ENCODE measurements around the gene CPA1.

Gene CPA1

GRCh38 chr7:130379921-130380860 is at the start of gene CPA1:
Gene CPA1 (plus strand): TSS chr7:130380494. CDS start chr7:130380521, 27 bp downstream.
- no peak for DNase-seq

- DNase-seq = peak; percentile 28
These were observed 47.8 kb upstream of the CPA1 start for GRCh38 chr7:130332259-130333053.

DNA sequence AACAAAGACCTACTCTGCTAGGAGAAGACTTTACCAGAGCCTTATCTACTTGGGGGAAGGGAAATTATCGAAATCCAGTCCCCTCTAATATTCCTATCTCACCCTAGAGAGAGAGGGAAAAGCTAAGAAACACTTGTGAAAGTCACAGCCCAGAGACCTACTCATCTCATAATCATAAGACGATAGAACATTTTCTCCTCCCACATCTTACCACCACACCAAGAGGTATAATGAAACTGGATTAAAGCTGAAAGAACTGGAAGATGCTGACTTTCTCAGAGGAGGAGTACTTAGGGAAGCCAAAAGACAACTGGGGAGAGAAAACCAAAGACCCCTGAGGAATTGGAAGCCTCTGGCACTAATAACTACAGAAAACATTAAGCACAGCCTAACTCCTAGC is 46.5 kb upstream of the CPA1 start:
- DNase-seq = no peak

GRCh38 chr7:130334274-130334673 is 46.0 kb upstream of the CPA1 start:
- DNase-seq = no peak

- DNase-seq = no peak
These were observed 42.8 kb upstream of the CPA1 start for GRCh38 chr7:130337410-130337971.

DNA sequence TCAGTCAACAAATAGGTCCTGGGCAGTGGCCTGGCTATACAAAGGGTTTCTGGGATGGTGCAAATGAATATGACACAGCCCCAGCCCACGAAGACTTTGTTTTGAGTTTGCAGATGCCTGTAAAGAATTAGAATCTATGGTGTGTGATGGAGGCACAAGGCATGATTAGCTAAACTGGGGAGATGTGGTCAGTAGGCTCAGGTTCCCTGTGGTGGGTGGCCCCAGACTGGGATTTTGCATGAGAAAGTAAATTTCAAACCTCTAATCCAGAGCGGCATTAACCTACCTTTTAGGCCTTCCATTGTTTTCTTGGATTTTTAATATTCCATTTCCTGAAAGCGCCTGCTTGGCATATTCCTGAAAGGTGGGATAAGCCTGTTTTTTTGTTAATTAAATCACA is 42.1 kb upstream of the CPA1 start:
- no peak for DNase-seq

DNA sequence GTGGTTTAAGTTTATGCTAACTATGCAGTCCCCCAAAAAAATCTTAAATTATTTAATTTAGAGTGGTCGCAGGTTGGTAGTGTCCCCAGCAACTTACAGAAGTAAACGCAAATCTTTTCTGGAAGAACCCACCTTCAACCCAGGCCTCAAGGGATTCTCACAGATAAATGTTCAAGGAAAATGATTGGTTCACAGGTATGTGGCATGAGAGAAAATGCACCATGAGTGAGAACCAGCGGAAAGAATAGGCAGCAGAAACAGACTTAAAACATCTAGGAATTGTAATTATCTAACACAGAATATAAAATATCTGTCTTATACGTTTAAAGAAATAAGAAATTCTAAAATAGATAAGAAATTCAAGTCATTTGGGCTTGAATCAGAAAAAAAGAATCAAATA is 38.4 kb upstream of the CPA1 start:
- DNase-seq = no peak

- no peak for DNase-seq
These were observed 37.5 kb upstream of the CPA1 start for GRCh38 chr7:130342701-130343380.

DNA sequence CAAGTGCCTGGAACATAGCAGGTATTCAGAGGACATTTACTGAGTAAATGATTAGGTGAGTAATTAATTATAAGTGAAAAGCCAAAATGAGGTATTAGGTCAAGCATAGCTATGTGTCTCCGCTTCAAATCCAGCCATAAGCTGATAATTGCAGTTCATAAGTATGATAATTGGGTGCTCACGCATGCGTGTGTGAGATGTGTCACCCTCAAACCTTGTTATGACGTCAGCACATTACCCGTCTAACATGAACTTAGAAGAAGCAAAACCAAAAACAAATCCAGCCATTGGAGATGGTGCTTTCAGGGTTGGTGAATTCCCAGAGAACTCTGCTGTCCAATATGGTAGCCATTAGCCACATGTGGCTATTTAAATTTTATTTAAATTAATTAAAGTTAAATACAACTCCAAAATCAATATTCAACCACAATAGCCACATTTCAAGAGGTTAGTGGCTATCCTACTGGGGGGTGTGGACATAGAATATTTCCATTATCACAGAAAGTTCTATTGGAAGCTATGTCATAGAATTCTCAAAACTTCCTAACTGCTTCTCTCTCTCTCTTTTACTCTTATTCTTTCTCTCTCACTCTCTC is 35.9 kb upstream of the CPA1 start, which contains the start of gene CPA5:
Gene CPA5, plus strand, starts transcription at position 546 of the 596 bp plus-strand sequence. CDS start 1,670 bp downstream, outside the sequence.
- no peak for DNase-seq

DNA sequence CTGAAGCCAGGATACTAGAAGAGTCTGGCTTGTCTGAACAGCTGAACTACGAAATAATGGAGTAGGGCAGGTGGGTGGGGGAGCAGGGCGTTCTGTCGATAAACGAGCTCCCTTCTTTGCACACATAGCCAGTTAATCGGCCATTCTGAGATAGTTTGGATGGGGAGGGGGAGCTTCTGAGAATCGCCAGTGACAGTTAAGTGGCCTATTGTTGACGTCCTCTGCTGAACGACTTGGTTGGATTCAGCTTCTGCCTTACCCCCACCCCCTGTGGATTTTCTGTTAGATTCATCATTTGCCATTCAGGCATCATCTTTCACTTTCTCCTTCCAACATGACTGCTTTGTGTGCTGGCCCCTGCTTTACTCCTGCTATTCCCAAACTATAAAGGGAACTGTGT is 35.2 kb upstream of the CPA1 start:
- peak; percentile 91 for DNase-seq

DNA sequence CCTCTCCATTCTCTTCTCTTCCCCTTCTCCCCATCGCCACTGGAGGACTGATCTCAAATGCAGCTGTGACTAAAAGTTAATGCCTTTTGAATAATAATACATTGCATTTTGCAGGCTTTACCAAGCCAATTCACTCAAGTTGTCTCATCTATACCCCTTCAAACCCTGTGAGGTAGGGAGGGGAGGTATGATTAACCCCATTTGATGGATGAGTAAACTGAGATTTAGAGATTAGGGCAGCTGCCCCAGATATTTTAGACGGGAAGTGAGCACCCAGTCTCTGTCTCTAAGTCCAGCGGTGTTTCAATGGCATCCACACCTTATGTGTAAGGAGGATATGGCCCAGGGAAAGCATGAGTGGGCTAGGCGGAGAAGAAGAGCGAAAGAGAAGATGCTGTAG is 34.6 kb upstream of the CPA1 start:
- no peak for DNase-seq

DNA sequence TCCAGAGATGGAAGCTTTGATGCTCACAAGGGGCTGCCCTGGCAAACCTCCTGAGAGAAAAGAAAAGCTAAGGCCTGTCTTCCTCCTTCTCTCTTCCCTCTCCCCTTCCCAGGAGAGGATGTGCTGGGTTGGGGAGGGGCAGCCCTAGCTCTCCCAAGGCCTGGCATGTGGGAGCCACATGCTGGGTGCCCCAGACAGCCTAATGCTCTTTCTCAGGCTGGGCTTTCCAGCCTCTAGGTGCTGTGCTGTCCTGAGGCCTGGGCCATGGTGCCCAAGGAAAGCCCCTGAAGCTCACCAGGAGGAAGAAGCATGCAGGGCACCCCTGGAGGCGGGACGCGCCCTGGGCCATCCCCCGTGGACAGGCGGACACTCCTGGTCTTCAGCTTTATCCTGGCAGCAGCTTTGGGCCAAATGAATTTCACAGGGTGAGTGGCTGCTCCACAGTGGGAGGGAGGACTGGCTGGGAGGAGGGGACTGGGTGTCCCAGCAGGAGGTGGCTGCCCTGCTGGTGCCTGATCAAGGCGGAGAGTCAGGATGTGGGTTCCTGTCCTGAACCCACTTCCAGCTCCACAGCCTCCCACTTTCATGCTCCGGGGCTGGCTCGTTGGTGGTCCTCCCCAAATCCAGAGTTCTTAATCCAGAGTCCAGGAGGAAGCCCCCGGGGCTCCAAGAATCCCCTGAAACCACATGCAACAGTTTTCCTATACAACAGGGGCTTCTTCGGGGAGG is 34.0 kb upstream of the CPA1 start:
- peak; percentile 66 for DNase-seq

DNA sequence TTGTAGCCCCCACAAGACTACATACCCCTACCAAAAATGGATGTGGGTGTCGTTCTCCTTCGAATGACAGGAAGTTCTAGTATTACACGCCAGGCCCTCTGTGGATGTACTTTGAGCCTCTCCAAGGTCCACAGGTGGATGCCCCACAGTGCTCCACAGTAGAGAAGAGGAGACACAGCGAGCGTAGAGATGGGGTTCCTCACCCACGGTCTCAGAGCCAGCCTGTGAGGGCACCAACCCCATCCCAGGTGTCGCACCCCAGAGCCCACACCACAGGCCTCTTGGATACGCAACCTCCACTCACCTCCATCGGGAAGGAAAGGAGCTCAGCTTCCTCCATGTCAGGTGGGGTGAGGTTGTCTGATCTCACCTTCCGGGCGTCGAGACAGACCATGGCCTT is 33.4 kb upstream of the CPA1 start:
- DNase-seq = no peak

- DNase-seq = peak; percentile 94
These were observed 30.1 kb upstream of the CPA1 start for GRCh38 chr7:130349911-130350782.

GRCh38 chr7:130350945-130351790 is 29.1 kb upstream of the CPA1 start:
- DNase-seq = peak; percentile 89

DNA sequence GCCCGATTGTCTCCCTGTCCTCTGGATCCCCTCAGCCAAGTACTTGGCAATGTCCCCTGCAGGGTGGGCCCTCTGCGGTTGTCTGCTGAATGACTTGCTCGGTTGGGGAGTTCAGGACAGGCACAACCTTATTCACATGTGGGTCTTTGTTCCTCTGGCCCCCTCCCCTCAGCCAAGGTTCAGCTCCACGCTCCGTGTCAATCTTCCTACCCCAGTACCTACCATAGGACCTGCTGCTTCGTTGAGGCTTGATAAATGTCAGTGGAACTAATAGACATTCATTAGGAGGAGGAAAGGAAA is 28.6 kb upstream of the CPA1 start:
- DNase-seq = no peak

DNA sequence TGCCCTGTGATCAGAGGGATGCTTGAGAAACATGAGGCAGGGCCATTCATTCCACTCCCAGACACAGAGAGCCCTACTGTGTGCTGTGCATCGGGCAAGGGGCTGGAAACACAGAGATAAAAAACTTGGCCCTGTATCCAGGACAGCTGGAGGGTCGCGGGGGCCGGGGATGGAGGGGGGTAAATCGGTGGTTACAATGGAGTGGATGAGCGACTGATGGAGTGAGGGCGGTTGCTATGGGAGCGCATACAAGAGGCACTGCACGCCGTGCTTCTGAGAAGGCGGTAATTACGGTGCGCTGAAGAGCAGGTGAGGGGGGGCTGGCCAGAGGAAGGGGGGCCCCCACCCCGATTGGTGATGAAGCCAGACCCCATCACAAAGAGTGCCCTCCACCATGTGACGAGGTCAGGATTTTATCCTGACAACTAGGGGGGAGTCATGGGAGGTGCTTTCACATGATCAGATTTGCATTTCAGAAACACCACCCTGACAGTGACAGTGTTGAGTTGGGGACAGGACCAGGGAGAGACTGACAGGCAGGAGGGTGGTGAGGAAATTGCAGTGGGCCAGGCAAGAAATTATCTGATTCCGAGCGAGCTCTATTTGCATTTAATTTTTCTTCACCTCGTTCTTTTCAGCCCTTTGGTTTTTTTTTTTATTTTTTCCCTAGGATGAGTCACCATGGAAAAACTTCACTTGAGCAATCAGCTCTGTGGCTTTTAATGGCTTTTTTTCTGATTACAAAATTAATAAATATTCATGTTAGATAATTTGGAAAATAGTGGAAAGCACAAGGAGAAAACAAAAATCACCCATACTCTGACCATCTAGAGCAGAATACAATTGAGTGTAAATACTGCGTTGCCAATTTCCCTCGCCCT is 27.9 kb upstream of the CPA1 start:
- peak; percentile 97 for DNase-seq

GRCh38 chr7:130353196-130353595 is 27.1 kb upstream of the CPA1 start:
- DNase-seq = peak; percentile 74
